Dendritic cell treated with granulocyte-macrophage colony-stimulating factor and Interleukin-4, amounts not matched to agents 40 ng/mL and 50 ng/mL, for 4 days (primary cell): ENCODE results near the gene BLTP3B.
A peak's percentile ranks its signal among the peaks of the same experiment; 100 is the strongest.

ENCODE experiments used
- H3K27ac Mint-ChIP-seq: one replicate; pipeline ENCODE4 v1.8.0; 2022; ENCODE audit warnings: mild to moderate bottlenecking, mixed read lengths
- H3K27me3 Mint-ChIP-seq: one replicate; pipeline ENCODE4 v1.8.0; 2022; ENCODE audit warnings: mild to moderate bottlenecking, mixed read lengths
- H3K36me3 Mint-ChIP-seq: one replicate; pipeline ENCODE4 v1.8.0; 2022; ENCODE audit warnings: low read depth, mixed read lengths
- H3K4me1 Mint-ChIP-seq: one replicate; pipeline ENCODE4 v1.8.0; 2022; ENCODE audit warnings: low read depth, mixed read lengths
- H3K4me3 Mint-ChIP-seq: one replicate; pipeline ENCODE4 v1.8.0; 2022; ENCODE audit warnings: mild to moderate bottlenecking, moderate library complexity, mixed read lengths
- H3K9me3 Mint-ChIP-seq: one replicate; pipeline ENCODE4 v1.8.0; 2022; ENCODE audit warnings: mixed read lengths
- intact Hi-C: fragments of 100-400 bp; cut with micrococcal nuclease; formaldehyde crosslinking; loops from one replicate; pipeline ENCODE4 v1.15.0; 2022

The BLTP3B gene

DNA sequence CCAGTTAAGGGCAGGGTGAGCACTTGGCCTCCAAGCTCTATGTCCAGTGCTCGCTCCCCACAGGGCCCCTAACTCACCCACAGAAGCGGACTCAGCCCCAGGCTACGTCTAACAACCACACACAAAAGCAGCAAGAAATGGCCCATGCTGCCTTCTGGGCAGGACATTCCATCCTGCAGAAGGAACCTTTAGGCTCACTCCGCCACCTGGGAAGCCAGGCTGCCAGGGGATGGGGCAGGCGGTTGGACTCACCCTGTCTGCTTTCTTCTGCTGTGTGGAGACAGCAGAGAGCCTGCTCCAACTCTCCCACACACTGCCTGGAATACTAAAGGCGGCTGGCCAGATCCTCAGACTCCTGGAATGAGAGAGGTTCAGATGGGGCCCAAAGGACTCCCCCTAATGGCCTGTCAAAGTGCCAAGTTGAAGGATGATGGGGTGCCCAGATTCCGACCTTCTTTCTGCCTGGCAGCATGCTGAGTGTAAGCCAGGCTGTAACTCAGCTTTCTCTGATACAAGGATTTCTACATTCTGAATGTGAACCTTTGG is 27.7 kb upstream of the BLTP3B start:
- Mint-ChIP-seq H3K27ac (no peak overlapping the region), H3K9me3 (no peaks in the 10 kb centered on the region), H3K4me3 (no peak overlapping the region), H3K36me3 (no peaks in the 10 kb centered on the region), H3K4me1 (no peaks in the 10 kb centered on the region), H3K27me3 (no peaks in the 10 kb centered on the region)
- intact Hi-C loops, result no loop called here

DNA sequence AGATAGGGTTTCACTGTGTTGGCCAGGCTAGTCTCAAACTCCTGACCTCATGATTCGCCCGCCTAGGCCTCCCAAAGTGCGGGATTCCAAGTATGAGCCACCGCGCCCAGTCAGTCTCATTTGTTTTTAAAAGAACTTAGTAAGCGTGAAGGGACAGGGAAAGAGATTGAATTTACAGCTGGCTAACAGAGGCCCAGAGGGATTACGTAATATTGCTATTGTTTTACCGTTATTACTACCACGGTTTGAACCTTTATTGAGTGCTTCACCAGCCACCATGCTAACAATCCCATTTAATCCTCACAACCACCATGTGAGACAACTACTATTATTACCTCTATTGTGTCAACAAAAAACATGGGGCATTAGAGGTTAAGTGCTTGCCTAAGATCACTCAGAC is 26.7 kb upstream of the BLTP3B start:
- Mint-ChIP-seq H3K4me3 (no peak overlapping the region), H3K36me3 (no peaks in the 10 kb centered on the region), H3K27me3 (no peaks in the 10 kb centered on the region), H3K9me3 (no peaks in the 10 kb centered on the region), H3K4me1 (peaks cover 2% of the 10 kb centered on the region), H3K27ac (no peak overlapping the region)
- intact Hi-C loops, result no loop called here

DNA sequence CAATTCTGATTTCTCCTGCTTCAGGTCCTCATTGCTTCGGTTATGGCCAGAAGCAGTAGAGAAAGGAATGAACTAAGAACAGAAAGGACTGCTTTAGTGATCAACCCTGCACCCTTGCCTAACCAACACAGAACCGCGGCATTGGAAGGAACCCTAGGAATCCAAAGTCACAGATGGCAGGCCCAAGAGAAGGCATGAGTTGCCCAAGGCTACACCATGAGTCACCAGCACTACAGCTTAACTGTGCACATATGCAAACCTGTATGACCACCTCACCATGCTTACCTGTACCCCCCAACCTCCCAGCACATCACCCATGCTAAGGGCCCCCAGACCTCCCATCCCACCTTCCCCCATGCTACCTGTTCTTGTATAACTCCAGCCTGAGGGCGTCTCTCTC is 25.9 kb upstream of the BLTP3B start:
- intact Hi-C loops, result no loop called here
- Mint-ChIP-seq H3K36me3 (no peaks in the 10 kb centered on the region), H3K27me3 (no peaks in the 10 kb centered on the region), H3K9me3 (no peaks in the 10 kb centered on the region), H3K4me3 (no peak overlapping the region), H3K27ac (no peak overlapping the region), H3K4me1 (peaks cover 10% of the 10 kb centered on the region)

DNA sequence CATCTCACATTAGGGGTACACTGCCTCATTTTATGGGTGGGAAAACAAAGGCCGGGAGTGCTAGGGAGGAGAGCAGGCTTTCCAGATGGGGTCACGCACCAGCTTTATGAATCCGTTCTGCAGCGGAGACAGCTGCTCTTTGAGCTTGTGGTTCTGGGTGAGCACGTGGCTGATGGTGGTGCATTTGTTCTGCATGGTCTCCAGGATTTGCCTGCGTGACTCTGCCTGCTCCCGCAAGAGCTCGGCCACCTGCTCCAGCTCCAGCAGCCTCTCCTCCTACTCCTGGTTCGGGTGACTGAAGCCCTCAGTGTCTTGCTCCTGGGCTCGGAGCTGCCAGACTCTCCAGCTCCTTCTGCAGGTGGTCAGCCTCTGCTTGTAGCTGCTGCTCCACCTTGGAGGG is 23.6 kb upstream of the BLTP3B start:
- Mint-ChIP-seq H3K36me3 (no peaks in the 10 kb centered on the region), H3K9me3 (no peaks in the 10 kb centered on the region), H3K27ac (no peak overlapping the region), H3K27me3 (no peaks in the 10 kb centered on the region), H3K4me1 (peaks cover 10% of the 10 kb centered on the region), H3K4me3 (no peak overlapping the region)
- intact Hi-C loops, result no loop called here

DNA sequence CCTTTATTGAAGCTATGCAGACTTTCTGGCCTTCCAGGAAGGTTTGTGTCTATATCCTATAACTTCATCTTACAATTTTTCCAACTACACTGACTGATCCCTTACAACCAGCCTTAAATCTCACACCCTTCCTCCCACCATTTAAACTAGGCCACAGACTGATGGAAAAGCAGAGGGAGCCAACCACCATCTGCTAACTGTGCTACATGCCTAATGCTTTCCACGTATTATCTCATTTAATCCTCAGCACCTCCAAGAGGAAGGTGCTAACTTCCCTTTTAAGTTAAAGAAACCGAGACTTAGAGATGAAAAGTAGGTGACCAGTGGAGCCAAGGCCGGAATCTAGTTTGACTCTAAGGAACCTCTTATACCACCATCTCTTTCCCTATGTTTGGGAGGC is 22.7 kb upstream of the BLTP3B start:
- intact Hi-C loops, result no loop called here
- Mint-ChIP-seq H3K4me1 (peaks cover 10% of the 10 kb centered on the region), H3K4me3 (no peak overlapping the region), H3K9me3 (no peaks in the 10 kb centered on the region), H3K27ac (no peak overlapping the region), H3K27me3 (no peaks in the 10 kb centered on the region), H3K36me3 (no peaks in the 10 kb centered on the region)

DNA sequence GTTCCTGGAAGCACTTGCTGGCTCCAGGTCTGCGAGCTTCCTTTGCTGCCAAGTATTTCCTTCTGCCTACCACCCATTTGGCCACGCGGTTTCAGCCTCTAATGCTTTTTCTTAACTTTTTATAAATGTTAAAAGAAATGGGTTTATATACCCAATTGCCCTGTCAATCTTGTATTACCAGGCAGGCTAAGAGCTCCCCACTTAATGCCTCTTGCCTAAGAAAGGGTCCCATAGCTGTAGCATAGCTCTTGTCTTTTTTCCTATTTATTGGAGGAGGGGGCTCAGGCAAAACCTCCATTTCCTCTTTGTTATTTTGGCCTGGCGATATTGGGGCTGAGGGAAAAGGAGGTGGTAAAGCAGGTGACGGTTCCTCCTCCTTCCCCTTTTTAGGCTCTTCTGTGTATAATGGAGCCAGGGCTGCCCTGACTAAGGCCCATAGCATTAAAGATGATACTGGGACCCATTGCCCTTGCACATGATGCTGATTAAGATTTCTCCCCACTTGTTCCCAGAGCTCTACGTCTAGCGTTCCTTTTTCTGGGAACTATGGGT is 21.6 kb upstream of the BLTP3B start:
- no peaks in the 10 kb centered on the region for H3K9me3 Mint-ChIP-seq
- peak overlapping the region; percentile 71 for H3K4me3 Mint-ChIP-seq
- peaks cover 10% of the 10 kb centered on the region for H3K4me1 Mint-ChIP-seq
- no peaks in the 10 kb centered on the region for H3K36me3 Mint-ChIP-seq
- intact Hi-C loops, result no loop called here
- no peaks in the 10 kb centered on the region for H3K27me3 Mint-ChIP-seq
- H3K27ac Mint-ChIP-seq, result peak overlapping the region; percentile 40

DNA sequence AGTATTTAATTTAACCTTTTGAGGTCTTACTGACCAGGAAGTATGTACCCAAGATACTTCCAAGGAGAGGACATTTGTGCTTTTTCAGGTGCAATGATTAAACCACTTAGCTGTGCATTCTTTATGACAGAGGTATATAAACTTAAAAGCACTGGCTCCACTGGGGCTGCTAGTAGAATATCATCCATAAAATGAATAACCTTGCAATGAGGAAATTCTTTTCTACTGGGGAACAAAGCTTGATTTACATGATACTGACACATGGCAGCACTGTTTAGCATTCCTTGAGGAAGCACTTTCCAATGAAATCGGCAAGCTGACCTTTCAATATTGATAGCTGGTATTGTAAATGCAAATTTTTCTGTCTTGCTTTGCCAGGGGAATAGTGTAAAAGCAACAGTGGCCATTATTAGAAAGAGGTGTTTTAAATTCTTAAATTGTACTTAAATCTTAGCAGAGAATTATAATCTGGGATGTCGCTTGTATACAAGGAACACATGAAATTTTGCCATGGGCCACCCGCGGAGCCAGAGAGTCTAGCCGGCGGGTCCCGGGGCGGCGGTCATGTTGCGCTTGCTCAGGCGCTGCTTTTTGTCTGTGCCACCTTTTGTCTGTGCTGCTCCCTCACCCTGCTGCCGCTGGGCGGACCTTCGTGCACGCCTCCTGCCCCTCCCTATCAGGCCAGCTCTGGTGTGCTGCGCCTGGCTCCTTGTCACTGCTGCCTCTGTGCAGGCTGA is 20.9 kb upstream of the BLTP3B start:
- no peaks in the 10 kb centered on the region for H3K36me3 Mint-ChIP-seq
- intact Hi-C loops, result no loop called here
- H3K4me3 Mint-ChIP-seq, result peak overlapping the region; percentile 71
- peaks cover 10% of the 10 kb centered on the region for H3K4me1 Mint-ChIP-seq
- H3K27me3 Mint-ChIP-seq, result no peaks in the 10 kb centered on the region
- H3K9me3 Mint-ChIP-seq, result no peaks in the 10 kb centered on the region
- H3K27ac Mint-ChIP-seq, result peak overlapping the region; percentile 40

DNA sequence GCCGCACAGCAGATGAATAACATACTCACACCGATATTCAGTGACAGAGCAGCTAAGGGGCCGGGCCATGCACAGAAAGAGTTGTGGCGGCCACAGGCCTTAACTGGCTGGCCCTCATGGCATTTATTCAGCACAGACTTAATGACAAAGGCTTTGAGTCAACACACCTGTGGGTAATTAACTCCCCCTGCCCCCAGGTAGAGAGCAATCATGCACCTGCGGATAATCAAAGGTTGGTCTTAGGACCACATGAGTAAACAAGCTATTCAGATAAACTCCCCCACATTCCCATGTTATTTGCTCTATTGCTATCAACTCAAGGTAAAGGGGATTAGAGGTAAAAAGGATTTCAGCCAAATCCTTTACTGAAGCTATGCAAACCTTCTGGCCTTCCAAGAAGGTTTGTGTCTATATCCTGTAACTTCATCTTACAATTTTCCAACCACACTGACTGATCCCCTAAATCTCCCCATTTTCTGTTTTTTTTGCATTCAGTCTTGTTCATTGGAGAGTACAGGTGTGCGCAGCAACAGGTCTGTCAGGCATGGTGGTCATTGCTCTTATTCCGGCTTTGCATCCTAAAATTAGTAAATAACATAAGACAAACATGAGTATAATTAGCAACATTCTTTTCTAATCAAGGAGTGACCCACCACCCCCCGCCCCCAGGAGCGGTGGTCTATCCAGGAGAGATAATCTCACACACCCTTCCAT is 16.9 kb upstream of the BLTP3B start:
- Mint-ChIP-seq H3K9me3 (no peaks in the 10 kb centered on the region), H3K36me3 (no peaks in the 10 kb centered on the region), H3K4me1 (peaks cover 13% of the 10 kb centered on the region), H3K27me3 (no peaks in the 10 kb centered on the region), H3K4me3 (no peak overlapping the region), H3K27ac (no peak overlapping the region)
- intact Hi-C loops, result no loop called here

DNA sequence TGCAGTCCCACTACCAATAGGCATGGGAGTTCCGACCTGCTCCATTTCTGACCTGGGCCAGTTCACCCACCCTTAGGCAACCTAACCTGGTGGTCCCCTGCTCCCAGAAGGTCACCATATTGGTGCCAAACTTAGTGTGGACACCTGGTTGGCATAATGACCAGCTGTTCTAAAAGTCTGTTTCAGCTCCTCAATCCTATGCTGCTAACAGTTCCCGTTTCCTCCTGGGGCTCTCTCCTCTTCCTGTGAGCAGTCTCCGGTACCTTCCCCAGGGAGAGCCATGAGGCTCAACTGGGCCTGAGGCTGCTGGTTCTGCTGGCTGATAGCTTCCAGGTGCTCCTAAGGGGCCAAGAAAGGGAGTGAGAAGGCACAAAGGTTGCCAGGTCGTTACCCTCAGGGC is 15.9 kb upstream of the BLTP3B start:
- Mint-ChIP-seq H3K4me1 (peaks cover 7% of the 10 kb centered on the region), H3K4me3 (no peak overlapping the region), H3K27ac (no peak overlapping the region), H3K9me3 (no peaks in the 10 kb centered on the region), H3K27me3 (no peaks in the 10 kb centered on the region), H3K36me3 (no peaks in the 10 kb centered on the region)
- intact Hi-C loops, result no loop called here

DNA sequence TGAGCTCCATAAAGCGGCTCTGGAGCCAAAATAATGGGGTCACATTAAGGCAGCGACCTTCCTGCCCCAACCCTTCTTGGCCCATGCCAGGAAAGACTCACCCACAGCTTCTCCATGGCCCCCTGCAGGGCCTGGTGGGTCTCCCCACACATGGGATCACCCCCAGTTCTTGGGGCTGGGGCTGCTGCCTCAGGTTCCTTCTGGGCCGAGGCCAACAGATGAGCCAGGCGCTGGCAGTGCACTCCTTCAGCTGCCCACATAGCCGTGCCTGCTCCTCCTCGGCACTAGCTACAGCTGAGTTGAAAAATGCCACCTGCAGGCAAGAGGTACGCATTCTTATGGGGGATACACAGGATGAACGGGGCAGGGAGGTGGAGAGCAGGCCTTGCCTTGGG is 14.8 kb upstream of the BLTP3B start:
- H3K27ac Mint-ChIP-seq, result no peak overlapping the region
- no peaks in the 10 kb centered on the region for H3K36me3 Mint-ChIP-seq
- no peaks in the 10 kb centered on the region for H3K27me3 Mint-ChIP-seq
- intact Hi-C loops, result no loop called here
- H3K4me1 Mint-ChIP-seq, result peaks cover 6% of the 10 kb centered on the region
- no peaks in the 10 kb centered on the region for H3K9me3 Mint-ChIP-seq
- no peak overlapping the region for H3K4me3 Mint-ChIP-seq

DNA sequence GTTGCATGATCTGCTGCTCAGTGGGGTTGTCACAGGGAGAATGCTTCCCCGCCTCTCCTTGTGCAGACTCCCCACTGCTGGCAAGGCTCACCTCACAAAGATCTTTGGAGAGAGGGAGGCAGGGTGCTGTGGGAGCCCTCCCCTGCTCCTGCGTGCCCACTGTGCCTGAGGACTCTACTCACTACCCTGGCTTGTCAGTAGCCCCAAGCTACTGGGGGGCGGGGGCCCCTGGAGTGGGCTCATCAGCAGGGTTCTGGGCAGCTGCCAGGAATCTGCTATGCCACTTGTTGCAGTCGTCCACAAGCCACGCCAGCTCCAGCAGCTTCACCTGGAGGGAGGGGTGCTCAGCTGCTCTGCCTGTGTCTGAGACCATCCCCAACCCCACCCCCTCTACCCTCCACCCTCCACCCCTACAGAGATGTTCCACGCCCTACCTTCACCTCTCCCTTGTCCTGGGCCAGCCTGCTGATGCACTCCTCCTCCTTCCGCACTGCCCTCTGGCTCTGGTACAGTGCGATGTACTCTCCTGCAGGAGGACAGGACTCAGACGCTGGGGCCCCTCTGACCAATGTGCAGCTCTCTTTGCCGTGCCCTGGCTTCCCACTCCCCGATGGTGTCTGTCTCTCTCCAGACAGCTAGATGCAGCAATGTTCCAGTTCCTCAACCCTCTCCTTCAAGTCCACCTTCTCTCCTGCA is 14.2 kb upstream of the BLTP3B start:
- Mint-ChIP-seq H3K4me1 (peaks cover 6% of the 10 kb centered on the region), H3K36me3 (no peaks in the 10 kb centered on the region), H3K9me3 (no peaks in the 10 kb centered on the region), H3K4me3 (no peak overlapping the region), H3K27ac (no peak overlapping the region), H3K27me3 (no peaks in the 10 kb centered on the region)
- intact Hi-C loops, result no loop called here

DNA sequence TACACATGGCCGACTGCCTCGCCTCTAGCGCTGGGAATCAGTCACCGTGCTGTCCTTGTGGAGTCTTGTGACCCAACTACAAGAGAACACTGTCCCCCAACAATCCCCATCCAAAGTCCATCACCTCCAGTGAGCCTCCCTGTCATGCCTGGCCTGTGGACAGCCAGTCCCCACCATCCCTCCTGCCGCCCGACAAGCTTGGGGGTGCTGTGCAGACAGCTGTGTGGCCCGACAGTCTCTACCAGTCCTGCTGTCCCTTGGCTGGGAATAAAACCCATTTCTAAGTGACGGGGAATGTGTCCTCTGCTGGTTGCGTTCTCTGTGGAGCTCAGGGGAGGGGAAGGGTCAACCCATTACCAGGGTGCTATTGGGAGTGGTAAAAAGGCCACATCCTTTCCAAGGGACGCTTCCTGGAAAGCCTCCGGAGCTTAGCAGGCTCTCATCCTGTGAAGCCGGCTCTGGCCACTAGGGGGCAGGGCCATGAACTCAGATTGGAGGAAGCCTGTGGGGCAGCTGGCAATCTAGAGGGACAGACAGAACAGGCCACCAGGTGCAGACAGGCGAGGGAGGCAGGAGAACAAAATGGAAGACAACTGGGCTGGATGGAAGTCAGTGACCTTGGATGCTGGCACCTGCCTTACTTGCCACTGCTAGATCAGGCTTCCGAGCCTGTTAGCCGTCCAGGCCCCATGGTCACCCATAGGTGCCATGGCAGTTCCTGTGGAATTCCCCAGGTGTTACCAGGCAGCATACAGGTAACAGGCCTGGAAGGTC is 12.0 kb upstream of the BLTP3B start:
- Mint-ChIP-seq H3K36me3 (peaks cover 6% of the 10 kb centered on the region), H3K9me3 (no peaks in the 10 kb centered on the region), H3K4me1 (peaks cover 6% of the 10 kb centered on the region), H3K27me3 (no peaks in the 10 kb centered on the region), H3K27ac (no peak overlapping the region), H3K4me3 (no peak overlapping the region)
- intact Hi-C loops, result no loop called here

DNA sequence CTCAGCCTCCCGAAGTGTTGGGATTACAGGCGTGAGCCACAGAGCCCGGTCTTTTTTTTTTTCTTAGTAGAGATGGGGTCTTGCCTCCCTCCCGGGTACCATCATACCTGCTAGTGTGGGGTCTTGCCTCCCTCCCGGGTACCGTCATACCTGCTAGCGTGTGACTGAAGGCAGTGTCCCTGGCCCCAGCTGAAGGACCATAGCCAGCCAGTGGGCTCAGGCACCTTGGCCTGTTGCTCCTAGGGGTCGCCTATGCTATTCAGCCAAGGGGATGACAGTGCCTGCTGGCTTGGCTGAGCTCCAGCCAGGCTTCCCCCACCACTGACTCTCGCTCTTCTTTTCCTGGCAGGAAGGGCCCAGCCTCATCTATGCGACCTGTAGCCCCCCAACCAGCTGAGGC is 10.5 kb upstream of the BLTP3B start:
- Mint-ChIP-seq H3K27me3 (no peaks in the 10 kb centered on the region), H3K4me3 (no peak overlapping the region), H3K9me3 (no peaks in the 10 kb centered on the region), H3K27ac (no peak overlapping the region), H3K36me3 (peaks cover 6% of the 10 kb centered on the region), H3K4me1 (peaks cover 6% of the 10 kb centered on the region)
- intact Hi-C loops, result no loop called here
